SU-DHL-6 (cell line): ENCODE results near the gene STAB1.

ENCODE experiments used
- H2AFZ ChIP-seq: fragments of 200-600 bp; sonication (generic); 2 replicates; pipeline ENCODE4 v1.6.1; 2014; ENCODE audit warnings: low read depth, mild to moderate bottlenecking, moderate library complexity, mixed read lengths, antibody characterized with exemption, low read length; ENCODE audit not compliant: severe bottlenecking
- H3F3A ChIP-seq: fragments of 200-600 bp; shearing (Covaris generic); 2 replicates; pipeline ENCODE4 v1.6.0; 2016; ENCODE audit warnings: antibody characterized with exemption, mild to moderate bottlenecking; ENCODE audit not compliant: insufficient read depth
- H3K27ac ChIP-seq: fragments of 200-600 bp; sonication (generic); 2 replicates; pipeline ENCODE4 v1.5.1; 2016; ENCODE audit warnings: low read depth, mild to moderate bottlenecking, low read length, moderate library complexity, mixed read lengths
- H3K27me3 ChIP-seq: fragments of 200-600 bp; sonication (generic), shearing (Covaris generic); 2 replicates; pipeline ENCODE4 v1.6.0; 2014; ENCODE audit warnings: mild to moderate bottlenecking, low read length
- H3K36me3 ChIP-seq: fragments of 200-600 bp; sonication (generic); 2 replicates; pipeline ENCODE4 v1.6.1; 2014; ENCODE audit warnings: mild to moderate bottlenecking, low read length, mixed read lengths
- H3K4me2 ChIP-seq: fragments of 300-600, 200-600 bp; shearing (Covaris generic), sonication (generic); 2 replicates; pipeline ENCODE4 v1.6.0; 2014; ENCODE audit warnings: low read length, low read depth, mild to moderate bottlenecking; ENCODE audit not compliant: poor library complexity, severe bottlenecking
- H3K4me3 ChIP-seq: fragments of 200-600 bp; sonication (generic); 2 replicates; pipeline ENCODE4 v1.5.1; 2014; ENCODE audit warnings: antibody characterized with exemption, low read length, mild to moderate bottlenecking, mixed read lengths; ENCODE audit not compliant: insufficient read depth, poor library complexity, severe bottlenecking
- H3K79me2 ChIP-seq: fragments of 200-600 bp; sonication (generic); 2 replicates; pipeline ENCODE4 v1.6.1; 2014; ENCODE audit warnings: mild to moderate bottlenecking, low read length, moderate library complexity; ENCODE audit not compliant: insufficient read depth
- H3K9ac ChIP-seq: fragments of 200-600 bp; sonication (generic); 2 replicates; pipeline ENCODE4 v1.7.0; 2014; ENCODE audit warnings: mild to moderate bottlenecking, low read length
- H3K9me2 ChIP-seq: fragments of 200-600 bp; sonication (generic); replicated peaks from 2 replicates; pipeline ENCODE4 v1.6.1; 2014; ENCODE audit warnings: low read length; ENCODE audit not compliant: insufficient read depth
- H3K9me3 ChIP-seq: fragments of 200-600 bp; sonication (generic); 2 replicates; pipeline ENCODE4 v1.6.1; 2014; ENCODE audit warnings: low read length, mixed read lengths; ENCODE audit not compliant: insufficient read depth
- H4K20me1 ChIP-seq: fragments of 200-600 bp; sonication (generic); 2 replicates; pipeline ENCODE4 v1.6.1; 2014; ENCODE audit warnings: low read depth, mild to moderate bottlenecking, antibody characterized with exemption, low read length, moderate library complexity, mixed read lengths
- EZH2phosphoT487 ChIP-seq: fragments of 200-600 bp; sonication (generic), shearing (Covaris generic); conservative IDR thresholded peaks from 2 replicates; pipeline ENCODE4 v1.6.1; 2018; ENCODE audit warnings: mild to moderate bottlenecking, antibody characterized with exemption, low read length, moderate library complexity, mixed read lengths
- TF ChIP-seq, protein P1 (sequence below): fragments of 200-600 bp; sonication (generic); IDR thresholded peaks from one replicate; pipeline ENCODE4 v1.5.1; 2017; ENCODE audit warnings: antibody characterized with exemption, mild to moderate bottlenecking, low read length, moderate library complexity; ENCODE audit not compliant: insufficient read depth, poor library complexity, severe bottlenecking

STAB1 gene

DNA sequence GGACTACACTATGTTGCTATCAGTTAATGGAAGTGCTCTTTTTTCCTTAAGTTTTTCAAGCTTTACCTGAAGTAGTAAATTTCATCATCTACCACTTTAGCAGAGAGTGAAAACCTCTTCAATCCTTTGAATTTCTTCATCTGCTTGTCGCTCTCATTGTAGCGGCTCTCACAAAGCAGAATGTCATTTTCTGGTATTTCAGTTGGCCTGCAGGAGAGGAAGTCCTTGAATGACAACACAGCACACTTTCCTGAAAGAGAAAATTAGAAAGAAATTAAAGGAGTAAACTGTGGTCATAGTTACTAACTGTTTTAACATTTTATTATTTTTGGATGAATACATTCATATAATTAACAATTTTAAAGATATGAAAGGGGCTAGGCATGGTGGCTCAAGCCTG is 68.8 kb downstream of the STAB1 start:
- H4K20me1 ChIP-seq: no peaks in the 10 kb centered on the region
- no peak overlapping the region for H3K4me3 ChIP-seq
- H3K9me2 ChIP-seq: no peaks in the 10 kb centered on the region
- no peak overlapping the region for H2AFZ ChIP-seq
- H3K9me3 ChIP-seq: no peaks in the 10 kb centered on the region
- H3K27ac ChIP-seq: no peak overlapping the region
- H3K79me2 ChIP-seq: no peaks in the 10 kb centered on the region
- H3K27me3 ChIP-seq: no peaks in the 10 kb centered on the region
- H3K9ac ChIP-seq: no peak overlapping the region
- peaks cover 26% of the 10 kb centered on the region; the same call in 1 of the 2 replicates for H3K36me3 ChIP-seq
- 0 out of 2 replicates have a peak, but pooled peaks cover 3% of the 10 kb centered on the region for H3F3A ChIP-seq
- H3K4me2 ChIP-seq: no peak overlapping the region
- TF ChIP-seq, protein P1, sequence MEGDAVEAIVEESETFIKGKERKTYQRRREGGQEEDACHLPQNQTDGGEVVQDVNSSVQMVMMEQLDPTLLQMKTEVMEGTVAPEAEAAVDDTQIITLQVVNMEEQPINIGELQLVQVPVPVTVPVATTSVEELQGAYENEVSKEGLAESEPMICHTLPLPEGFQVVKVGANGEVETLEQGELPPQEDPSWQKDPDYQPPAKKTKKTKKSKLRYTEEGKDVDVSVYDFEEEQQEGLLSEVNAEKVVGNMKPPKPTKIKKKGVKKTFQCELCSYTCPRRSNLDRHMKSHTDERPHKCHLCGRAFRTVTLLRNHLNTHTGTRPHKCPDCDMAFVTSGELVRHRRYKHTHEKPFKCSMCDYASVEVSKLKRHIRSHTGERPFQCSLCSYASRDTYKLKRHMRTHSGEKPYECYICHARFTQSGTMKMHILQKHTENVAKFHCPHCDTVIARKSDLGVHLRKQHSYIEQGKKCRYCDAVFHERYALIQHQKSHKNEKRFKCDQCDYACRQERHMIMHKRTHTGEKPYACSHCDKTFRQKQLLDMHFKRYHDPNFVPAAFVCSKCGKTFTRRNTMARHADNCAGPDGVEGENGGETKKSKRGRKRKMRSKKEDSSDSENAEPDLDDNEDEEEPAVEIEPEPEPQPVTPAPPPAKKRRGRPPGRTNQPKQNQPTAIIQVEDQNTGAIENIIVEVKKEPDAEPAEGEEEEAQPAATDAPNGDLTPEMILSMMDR: no peak
- no peak for TF ChIP-seq EZH2phosphoT487

DNA sequence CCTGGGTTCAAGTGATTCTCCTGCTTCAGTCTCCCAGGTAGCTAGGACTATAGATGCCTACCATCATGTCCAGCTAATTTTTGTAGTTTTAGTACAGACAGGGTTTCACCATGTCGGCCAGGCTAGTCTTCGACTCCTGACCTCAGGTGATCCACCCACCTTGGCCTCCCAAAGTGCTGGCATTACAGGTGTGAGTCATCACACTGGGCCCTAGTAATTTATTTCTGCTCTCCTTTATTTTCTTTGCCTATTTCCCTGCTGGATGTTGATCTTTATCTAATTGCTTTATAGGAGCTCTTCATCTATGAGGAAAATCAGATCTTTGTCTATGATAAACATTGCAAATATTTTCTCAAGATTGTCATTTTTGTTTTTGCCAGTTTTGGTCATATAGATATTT is 72.9 kb downstream of the STAB1 start:
- no peak overlapping the region for H3K4me2 ChIP-seq
- peaks cover 9% of the 10 kb centered on the region; the same call in 1 of the 2 replicates for H3K36me3 ChIP-seq
- no peaks in the 10 kb centered on the region for H4K20me1 ChIP-seq
- H3K9ac ChIP-seq: no peak overlapping the region
- H3K9me3 ChIP-seq: no peaks in the 10 kb centered on the region
- no peak overlapping the region for H2AFZ ChIP-seq
- no peaks in the 10 kb centered on the region for H3K79me2 ChIP-seq
- 0 out of 2 replicates have a peak, but pooled peaks cover 3% of the 10 kb centered on the region for H3F3A ChIP-seq
- H3K27ac ChIP-seq: no peak overlapping the region
- no peak for TF ChIP-seq EZH2phosphoT487
- TF ChIP-seq, protein P1: no peak
- H3K9me2 ChIP-seq: no peaks in the 10 kb centered on the region
- no peak overlapping the region for H3K4me3 ChIP-seq
- no peaks in the 10 kb centered on the region for H3K27me3 ChIP-seq

- Histone ChIP-seq H3K36me3 (peaks cover 2% of the 10 kb centered on the region; the same call in 1 of the 2 replicates), H3K9ac (no peak overlapping the region), H3K4me3 (no peak overlapping the region), H3K27me3 (no peaks in the 10 kb centered on the region), H4K20me1 (no peaks in the 10 kb centered on the region), H3F3A (0 out of 2 replicates have a peak, but pooled peaks cover 3% of the 10 kb centered on the region), H2AFZ (no peak overlapping the region), H3K27ac (no peak overlapping the region), H3K9me3 (no peaks in the 10 kb centered on the region), H3K79me2 (no peaks in the 10 kb centered on the region), H3K9me2 (no peaks in the 10 kb centered on the region), H3K4me2 (no peak overlapping the region)
- TF ChIP-seq, protein P1: no peak
- TF ChIP-seq EZH2phosphoT487: no peak
These were observed 74.9 kb downstream of the STAB1 start for GRCh38 chr3:52570076-52570475.
